Motor neuron (in vitro differentiated cells): ENCODE results near the gene DCUN1D2. TPM values are rescaled to one million over a fixed set of nuclear protein-coding genes. Genes with fewer than 3 reads are reported as not detected.
A peak's percentile ranks its signal among the peaks of the same experiment; 100 is the strongest.
"Not testable (repeated sequence)": the region's sequence is repeated elsewhere in the genome, so short reads cannot be mapped to it uniquely, and the experiment has no call there.

Source experiments
- ATAC-seq, 8 experiments: fragments of 200-7000 bp; cut with Tn5 transposase; replicated peaks in 6 of 8; 2 replicates each; pipeline ENCODE4 v1.8.0; 2021; ENCODE audit warnings: mild to moderate bottlenecking in 8 of 8, moderate library complexity in 8 of 8
- H3K27ac ChIP-seq, 2 donors: fragments of 250-450 bp; sonication (Bioruptor Pico); 2 replicates each; pipeline ENCODE4 v1.9.0; 2021; ENCODE audit warnings: antibody characterized with exemption in 2 of 2, mild to moderate bottlenecking in 2 of 2, moderate library complexity in 1 of 2
- H3K4me1 ChIP-seq, 2 donors: fragments of 250-450 bp; sonication (Bioruptor Pico); replicated peaks in 1 of 2; 2 replicates each; pipeline ENCODE4 v1.6.1; 2021; ENCODE audit warnings: antibody characterized with exemption in 2 of 2, mild to moderate bottlenecking in 2 of 2, moderate library complexity in 1 of 2
- H3K4me3 ChIP-seq, 5 donors: fragments of 250-450 bp; sonication (Bioruptor Pico); 2 replicates each; pipeline ENCODE4 v1.9.0; 2021; ENCODE audit warnings: antibody characterized with exemption in 5 of 5, mild to moderate bottlenecking in 5 of 5, moderate library complexity in 4 of 5
- WGBS, 10 experiments: fragments of 450-650 bp; shearing (Covaris generic); methylation state at CpG; one replicate each; pipeline ENCODE4 v1.0.0; 2022; 5-methylcytosine and 5-hydroxymethylcytosine counted together
- in situ Hi-C, 9 experiments: fragments of 400-800 bp; cut with MboI; loops; one replicate each; pipeline ENCODE4 v1.15.0; 2021; ENCODE audit warnings: low sequenced_read_pairs in 9 of 9, low pct_unique_long_range_greater_than_20kb in 2 of 9; ENCODE audit not compliant: unreplicated experiment in 9 of 9
- total RNA-seq, 8 experiments: library from RNA; unstranded; fragments of 300-600 nt; gene quantifications; 2 replicates each; pipeline versions ENCODE4 v1.2.3 to v1.2.4, GENCODE V29; 2022

DCUN1D2 gene
- total RNA-seq, 8 experiments from 2014 or later: 13.7 to 48.1 (median 21.6) TPM

- H3K27ac ChIP-seq: no peak overlapping the region
- WGBS, 10 experiments: 95 to 98% (median 95%) methylated on average over 4 to 16 of the region's 49 CpGs; no CpG with 5 or more reads in 7 of the 10 experiments
- in situ Hi-C loops: no loop called here
- no peaks in the 10 kb centered on the region for H3K4me1 ChIP-seq
- H3K4me3 ChIP-seq: no peak overlapping the region
- no peak for ATAC-seq
Observed at GRCh38 chr13:113531041-113531873, 40.7 kb upstream of the DCUN1D2 start.

GRCh38 chr13:113528813-113529180, 38.3 kb upstream of the DCUN1D2 start:
- H3K4me3 ChIP-seq: no peak overlapping the region
- H3K27ac ChIP-seq: no peak overlapping the region
- in situ Hi-C loops: no loop called here
- WGBS, 10 experiments: 82 to 100% (median 97%) methylated on average over 2 to 10 of the region's 10 CpGs; no CpG with 5 or more reads in 1 of the 10 experiments
- no peak for ATAC-seq
- no peaks in the 10 kb centered on the region for H3K4me1 ChIP-seq

- ATAC-seq: no peak
- in situ Hi-C loops: no loop called here
- H3K4me3 ChIP-seq: no peak overlapping the region
- 77 to 97% (median 88%) methylated on average over 7 to 16 of the region's 18 CpGs; no CpG with 5 or more reads in 1 of the 10 experiments for WGBS, 10 experiments
- no peaks in the 10 kb centered on the region for H3K4me1 ChIP-seq
- no peak overlapping the region for H3K27ac ChIP-seq
Observed at GRCh38 chr13:113528101-113528812, 37.7 kb upstream of the DCUN1D2 start.

GRCh38 chr13:113527272-113527958, 36.9 kb upstream of the DCUN1D2 start:
- 83 to 98% (median 91%) methylated on average over 4 to 19 of the region's 19 CpGs for WGBS, 10 experiments

GRCh38 chr13:113526466-113527220, 36.1 kb upstream of the DCUN1D2 start:
- peak in 3 of 8 experiments; percentile 50 to 98 (median 87) for ATAC-seq
- Histone ChIP-seq H3K4me3 (no peak overlapping the region), H3K27ac (no peak overlapping the region), H3K4me1 (no peaks in the 10 kb centered on the region)
- 79 to 100% (median 92%) methylated on average over 1 to 9 of the region's 12 CpGs for WGBS, 10 experiments
- in situ Hi-C loops: no loop called here

More at GRCh38 chr13:113527272-113527958, 36.9 kb upstream of the DCUN1D2 start:
- H3K4me1 ChIP-seq: no peaks in the 10 kb centered on the region
- in situ Hi-C loops: no loop called here
- no peak overlapping the region for H3K4me3 ChIP-seq
- no peak overlapping the region for H3K27ac ChIP-seq
- no peak for ATAC-seq

GRCh38 chr13:113522438-113522837, 31.9 kb upstream of the DCUN1D2 start:
- H3K4me3 ChIP-seq, H3K27ac ChIP-seq, ATAC-seq, in situ Hi-C loops, H3K4me1 ChIP-seq: not testable (repeated sequence)
- 65 to 98% (median 92%) methylated on average over 3 to 11 of the region's 13 CpGs; no CpG with 5 or more reads in 5 of the 10 experiments for WGBS, 10 experiments

GRCh38 chr13:113520571-113520970, 30.1 kb upstream of the DCUN1D2 start:
- Histone ChIP-seq H3K4me1 (no peaks in the 10 kb centered on the region), H3K4me3 (no peak overlapping the region), H3K27ac (no peak overlapping the region)
- no peak for ATAC-seq
- in situ Hi-C loops: no loop called here
- WGBS, 10 experiments: 75 to 100% (median 95%) methylated on average over 2 to 10 of the region's 16 CpGs; no CpG with 5 or more reads in 1 of the 10 experiments

GRCh38 chr13:113519556-113519955, 29.0 kb upstream of the DCUN1D2 start:
- H3K4me3 ChIP-seq: no peak overlapping the region

GRCh38 chr13:113518076-113518803, 27.7 kb upstream of the DCUN1D2 start:
- H3K27ac ChIP-seq: no peak overlapping the region
- ATAC-seq: no peak
- H3K4me1 ChIP-seq: no peaks in the 10 kb centered on the region
- 81 to 100% (median 92%) methylated on average over 1 to 19 of the region's 21 CpGs; no CpG with 5 or more reads in 1 of the 10 experiments for WGBS, 10 experiments
- in situ Hi-C loops: no loop called here
- no peak overlapping the region for H3K4me3 ChIP-seq

More at GRCh38 chr13:113519556-113519955, 29.0 kb upstream of the DCUN1D2 start:
- in situ Hi-C loops: no loop called here
- Histone ChIP-seq H3K27ac (no peak overlapping the region), H3K4me1 (no peaks in the 10 kb centered on the region)
- no peak for ATAC-seq
- 92 to 100% (median 98%) methylated on average over 1 to 13 of the region's 14 CpGs; no CpG with 5 or more reads in 4 of the 10 experiments for WGBS, 10 experiments

GRCh38 chr13:113514847-113515246, 24.3 kb upstream of the DCUN1D2 start:
- 8 to 96% (median 91%) methylated on average over 1 to 4 of the region's 5 CpGs; no CpG with 5 or more reads in 4 of the 10 experiments for WGBS, 10 experiments
- in situ Hi-C loops: no loop called here
- peak in 2 of 8 experiments; percentile 21 to 67 for ATAC-seq

GRCh38 chr13:113513761-113514160, 23.2 kb upstream of the DCUN1D2 start:
- in situ Hi-C loops: no loop called here
- Histone ChIP-seq H3K4me3 (no peak overlapping the region), H3K27ac (no peak overlapping the region), H3K4me1 (no peaks in the 10 kb centered on the region)
- WGBS, 10 experiments: 57 to 100% (median 90%) methylated on average over 1 to 8 of the region's 8 CpGs; no CpG with 5 or more reads in 1 of the 10 experiments
- no peak for ATAC-seq

More at GRCh38 chr13:113514847-113515246, 24.3 kb upstream of the DCUN1D2 start:
- no peak overlapping the region for H3K27ac ChIP-seq
- no peak overlapping the region for H3K4me3 ChIP-seq
- H3K4me1 ChIP-seq: no peaks in the 10 kb centered on the region

GRCh38 chr13:113511361-113511760, 20.9 kb upstream of the DCUN1D2 start:
- H3K4me1 ChIP-seq: no peaks in the 10 kb centered on the region
- in situ Hi-C loops: no loop called here
- no peak overlapping the region for H3K27ac ChIP-seq
- ATAC-seq: no peak
- no peak overlapping the region for H3K4me3 ChIP-seq
- WGBS, 10 experiments: 58 to 100% (median 91%) methylated on average over 2 to 11 of the region's 15 CpGs; no CpG with 5 or more reads in 4 of the 10 experiments
